DOHH2 (cell line): Measurements from ENCODE around the gene PRKCH.

ENCODE experiments used
- H3F3A ChIP-seq: fragments of 200-600 bp; sonication (generic), shearing (Covaris generic); 2 replicates; pipeline ENCODE4 v1.6.0; 2016; ENCODE audit warnings: antibody characterized with exemption, mild to moderate bottlenecking; ENCODE audit not compliant: control insufficient read depth, insufficient read depth
- H3K27ac ChIP-seq: fragments of 200-600 bp; sonication (generic); 2 replicates; pipeline ENCODE4 v1.5.1; 2014; ENCODE audit warnings: low read depth, mild to moderate bottlenecking, low read length, moderate library complexity
- H3K27me3 ChIP-seq: fragments of 200-600 bp; sonication (generic); 2 replicates; pipeline ENCODE4 v1.6.1; 2014; ENCODE audit warnings: mild to moderate bottlenecking, low read length, mixed read lengths; ENCODE audit not compliant: control insufficient read depth
- H3K36me3 ChIP-seq: fragments of 200-600 bp; sonication (generic); 2 replicates; pipeline ENCODE4 v1.6.1; 2014; ENCODE audit warnings: mild to moderate bottlenecking, low read length, moderate library complexity, mixed read lengths; ENCODE audit not compliant: control insufficient read depth
- H3K4me1 ChIP-seq: fragments of 200-600 bp; sonication (generic); 2 replicates; pipeline ENCODE4 v1.6.1; 2014; ENCODE audit warnings: mild to moderate bottlenecking, low read length, mixed read lengths; ENCODE audit not compliant: control insufficient read depth
- H3K4me2 ChIP-seq: fragments of 200-600 bp; sonication (generic); 2 replicates; pipeline ENCODE4 v1.6.0; 2014; ENCODE audit warnings: mild to moderate bottlenecking, low read length, moderate library complexity
- H3K4me3 ChIP-seq: fragments of 200-600 bp; sonication (generic); 2 replicates; pipeline ENCODE4 v1.5.1; 2014; ENCODE audit warnings: mild to moderate bottlenecking, low read length, mixed read lengths
- H3K79me2 ChIP-seq: fragments of 200-600 bp; sonication (generic); 2 replicates; pipeline ENCODE4 v1.6.1; 2014; ENCODE audit warnings: mild to moderate bottlenecking, low read length, mixed read lengths; ENCODE audit not compliant: control insufficient read depth
- H3K9me2 ChIP-seq: fragments of 200-600 bp; sonication (generic); replicated peaks from 2 replicates; pipeline ENCODE4 v1.6.1; 2014; ENCODE audit warnings: mild to moderate bottlenecking, low read length, mixed read lengths; ENCODE audit not compliant: control insufficient read depth
- H3K9me3 ChIP-seq: fragments of 200-600 bp; sonication (generic); 2 replicates; pipeline ENCODE4 v1.6.1; 2014; ENCODE audit warnings: antibody characterized with exemption, low read length, mixed read lengths; ENCODE audit not compliant: control insufficient read depth, insufficient read depth
- H4K20me1 ChIP-seq: fragments of 200-600 bp; sonication (generic); 2 replicates; pipeline ENCODE4 v1.6.0; 2014; ENCODE audit warnings: low read depth, mild to moderate bottlenecking, antibody characterized with exemption, low read length, moderate library complexity; ENCODE audit not compliant: control insufficient read depth, insufficient read depth
- CTCF ChIP-seq: fragments of 200-600 bp; sonication (generic); IDR thresholded peaks from one replicate; pipeline ENCODE4 v1.5.1; 2014; ENCODE audit warnings: antibody characterized with exemption, mild to moderate bottlenecking, low read depth, low read length; ENCODE audit not compliant: poor library complexity, severe bottlenecking
- EZH2phosphoT487 ChIP-seq: fragments of 200-600 bp; sonication (generic); IDR thresholded peaks from 2 replicates; pipeline ENCODE4 v1.6.1; 2017; ENCODE audit warnings: borderline replicate concordance, mild to moderate bottlenecking, antibody characterized with exemption, low read length, moderate library complexity, mixed read lengths

PRKCH gene

GRCh38 chr14:61468063-61468825 lies 146.9 kb downstream of the PRKCH start:
- Histone ChIP-seq H3K27me3 (no peaks in the 10 kb centered on the region), H3K4me1 (peaks cover 65% of the 10 kb centered on the region), H3K79me2 (no peaks in the 10 kb centered on the region), H3K9me3 (peaks cover 7% of the 10 kb centered on the region; the same call in 1 of the 2 replicates), H3K4me2 (no peak overlapping the region), H4K20me1 (no peaks in the 10 kb centered on the region), H3K4me3 (no peak overlapping the region), H3F3A (peaks cover 2% of the 10 kb centered on the region; the same call in 1 of the 2 replicates), H3K9me2 (no peaks in the 10 kb centered on the region), H3K27ac (no peak overlapping the region), H3K36me3 (no peaks in the 10 kb centered on the region)
- TF ChIP-seq EZH2phosphoT487, result no peak
- no peak for TF ChIP-seq CTCF

- TF ChIP-seq EZH2phosphoT487 (no peak), CTCF (no peak)
- peaks cover 2% of the 10 kb centered on the region for H3K79me2 ChIP-seq
- H3K36me3 ChIP-seq, result no peaks in the 10 kb centered on the region
- H3K9me3 ChIP-seq, result peaks cover 7% of the 10 kb centered on the region; the same call in 1 of the 2 replicates
- H3F3A ChIP-seq, result peaks cover 4% of the 10 kb centered on the region
- H3K4me2 ChIP-seq, result no peak overlapping the region
- H3K27me3 ChIP-seq, result no peaks in the 10 kb centered on the region
- H3K27ac ChIP-seq, result no peak overlapping the region
- H3K4me1 ChIP-seq, result peaks cover 65% of the 10 kb centered on the region
- H4K20me1 ChIP-seq, result no peaks in the 10 kb centered on the region
- no peaks in the 10 kb centered on the region for H3K9me2 ChIP-seq
- no peak overlapping the region for H3K4me3 ChIP-seq
Observed at GRCh38 chr14:61469781-61470180, 148.4 kb downstream of the PRKCH start.

- H3K9me3 ChIP-seq, result peaks cover 2% of the 10 kb centered on the region; the same call in 1 of the 2 replicates
- H3K79me2 ChIP-seq, result peaks cover 7% of the 10 kb centered on the region
- H4K20me1 ChIP-seq, result no peaks in the 10 kb centered on the region
- H3K27ac ChIP-seq, result no peak overlapping the region
- no peaks in the 10 kb centered on the region for H3K9me2 ChIP-seq
- no peaks in the 10 kb centered on the region for H3K27me3 ChIP-seq
- no peaks in the 10 kb centered on the region; the same call in 1 of the 2 replicates for H3K36me3 ChIP-seq
- H3K4me3 ChIP-seq, result no peak overlapping the region
- peaks cover 65% of the 10 kb centered on the region for H3K4me1 ChIP-seq
- peak overlapping the region; percentile 82 for H3K4me2 ChIP-seq
- peaks cover 9% of the 10 kb centered on the region for H3F3A ChIP-seq
- TF ChIP-seq EZH2phosphoT487 (no peak), CTCF (no peak)
Observed at GRCh38 chr14:61470261-61470960, 149.0 kb downstream of the PRKCH start.
